IPS DF 4.7 (cell line): ENCODE data around the gene PXDN.
A peak's percentile ranks its signal among the peaks of the same experiment; 100 is the strongest.

Source experiments
- DNase-seq: peaks from one replicate; pipeline ENCODE4 v3.0.0-alpha.2; 2013; ENCODE audit warnings: low spot score; ENCODE audit errors: extremely low read depth

Gene PXDN

GRCh38 chr2:1617425-1618021 is 126.8 kb downstream of the PXDN start:
- no peak for DNase-seq

- no peak for DNase-seq
These were observed 129.8 kb downstream of the PXDN start for GRCh38 chr2:1614564-1614963.

- no peak for DNase-seq
These were observed 130.5 kb downstream of the PXDN start for GRCh38 chr2:1613731-1614354.

GRCh38 chr2:1613078-1613445 is 131.3 kb downstream of the PXDN start:
- DNase-seq = no peak

- no peak for DNase-seq
These were observed 131.8 kb downstream of the PXDN start for GRCh38 chr2:1612391-1613077.

- no peak for DNase-seq
These were observed 132.4 kb downstream of the PXDN start for GRCh38 chr2:1611886-1612285.

GRCh38 chr2:1610096-1610485 is 134.2 kb downstream of the PXDN start:
- no peak for DNase-seq

- DNase-seq = no peak
These were observed 134.7 kb downstream of the PXDN start for GRCh38 chr2:1609485-1610095.

- no peak for DNase-seq
These were observed 135.3 kb downstream of the PXDN start for GRCh38 chr2:1609040-1609439.

- DNase-seq = no peak
These were observed 136.2 kb downstream of the PXDN start for GRCh38 chr2:1607971-1608688.

GRCh38 chr2:1607236-1607920 is 136.9 kb downstream of the PXDN start:
- no peak for DNase-seq

- no peak for DNase-seq
These were observed 137.7 kb downstream of the PXDN start for GRCh38 chr2:1606421-1607235.

GRCh38 chr2:1606046-1606400 is 138.3 kb downstream of the PXDN start:
- no peak for DNase-seq

GRCh38 chr2:1605102-1606045 is 138.9 kb downstream of the PXDN start:
- peak; percentile 72 for DNase-seq

- no peak for DNase-seq
These were observed 140.8 kb downstream of the PXDN start for GRCh38 chr2:1603521-1603920.

GRCh38 chr2:1603059-1603458 is 141.3 kb downstream of the PXDN start:
- no peak for DNase-seq

- DNase-seq = no peak
These were observed 141.9 kb downstream of the PXDN start for GRCh38 chr2:1602278-1603010.

GRCh38 chr2:1601471-1602277 is 142.6 kb downstream of the PXDN start:
- no peak for DNase-seq
